Spleen (tissue), 7 donors: ENCODE measurements around the gene SSPN.

Source experiments
- POLR2A ChIP-seq, 3 donors: fragments of 450-650 bp; IDR thresholded peaks; one replicate each; pipeline ENCODE4 v1.5.1; 2017; ENCODE audit warnings: antibody characterized with exemption in 3 of 3, mild to moderate bottlenecking in 1 of 3
- POLR2AphosphoS5 ChIP-seq, 3 donors: sonication (generic); formaldehyde crosslinking; IDR thresholded peaks; one replicate each; pipeline ENCODE4 v1.5.1; 2017; ENCODE audit warnings: antibody characterized with exemption in 3 of 3
- TF ChIP-seq, protein P1 (sequence below), 11 experiments: fragments of 200-600 bp in 7 of 11; fragments of 450-650 bp in 4 of 11; sonication (generic) in 4 of 11; IDR thresholded peaks in 8 of 11; conservative IDR thresholded peaks in 3 of 11; 1 replicate in 7 of 11; 2 replicates in 4 of 11; pipeline versions ENCODE4 v1.4.0 to v1.8.0; 2016 to 2021; ENCODE audit warnings: antibody characterized with exemption in 11 of 11, inconsistent platforms in 4 of 11, mild to moderate bottlenecking in 1 of 11
- donor health status: DM: no; HTN: no; CAD: no; lungs with moderate emphysema.
- donor health status: DM: no; HTN: no; CAD: no.
- donor health status: DM: no; HTN: no; CAD: no.

DNA sequence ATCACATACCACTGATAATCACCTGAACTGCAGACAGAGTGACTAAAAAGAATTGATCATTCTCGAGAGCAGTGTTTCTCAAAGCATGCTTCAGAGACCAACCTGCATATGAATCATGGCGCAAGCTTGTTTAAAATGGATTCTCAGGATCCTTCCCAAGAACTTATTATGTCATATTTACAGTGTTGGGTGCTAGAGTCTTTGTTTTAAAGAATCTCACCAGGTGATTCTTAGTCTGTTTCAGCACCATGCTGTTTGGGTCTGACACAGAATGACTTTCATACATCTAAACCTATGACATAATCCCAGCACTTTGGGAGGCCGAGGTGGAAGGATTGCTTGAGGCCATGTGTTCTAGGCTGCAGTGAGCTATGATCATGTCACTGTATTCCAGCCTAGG, 31.3 kb upstream of the SSPN start:
- TF ChIP-seq, protein P1, sequence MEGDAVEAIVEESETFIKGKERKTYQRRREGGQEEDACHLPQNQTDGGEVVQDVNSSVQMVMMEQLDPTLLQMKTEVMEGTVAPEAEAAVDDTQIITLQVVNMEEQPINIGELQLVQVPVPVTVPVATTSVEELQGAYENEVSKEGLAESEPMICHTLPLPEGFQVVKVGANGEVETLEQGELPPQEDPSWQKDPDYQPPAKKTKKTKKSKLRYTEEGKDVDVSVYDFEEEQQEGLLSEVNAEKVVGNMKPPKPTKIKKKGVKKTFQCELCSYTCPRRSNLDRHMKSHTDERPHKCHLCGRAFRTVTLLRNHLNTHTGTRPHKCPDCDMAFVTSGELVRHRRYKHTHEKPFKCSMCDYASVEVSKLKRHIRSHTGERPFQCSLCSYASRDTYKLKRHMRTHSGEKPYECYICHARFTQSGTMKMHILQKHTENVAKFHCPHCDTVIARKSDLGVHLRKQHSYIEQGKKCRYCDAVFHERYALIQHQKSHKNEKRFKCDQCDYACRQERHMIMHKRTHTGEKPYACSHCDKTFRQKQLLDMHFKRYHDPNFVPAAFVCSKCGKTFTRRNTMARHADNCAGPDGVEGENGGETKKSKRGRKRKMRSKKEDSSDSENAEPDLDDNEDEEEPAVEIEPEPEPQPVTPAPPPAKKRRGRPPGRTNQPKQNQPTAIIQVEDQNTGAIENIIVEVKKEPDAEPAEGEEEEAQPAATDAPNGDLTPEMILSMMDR (IDR thresholded peaks at IDR 0.05 in 8 of 11, conservative IDR thresholded peaks at IDR 0.05 in 3 of 11) = no peak
- TF ChIP-seq POLR2A (IDR thresholded peaks at IDR 0.05) = no peak
- TF ChIP-seq POLR2AphosphoS5 (IDR thresholded peaks at IDR 0.05) = no peak
